Epithelial cell of proximal tubule (primary cell): ENCODE measurements around the gene KIRREL3. TPM values are rescaled to one million over a fixed set of nuclear protein-coding genes. Genes with fewer than 3 reads are reported as not detected.

Source experiments
- DNase-seq: peaks from one replicate; pipeline ENCODE4 v3.0.0-alpha.2; 2011; ENCODE audit warnings: low read depth
- H3K4me3 ChIP-seq: 2 replicates; pipeline ENCODE4 v1.5.1; 2011; ENCODE audit warnings: low read depth, mild to moderate bottlenecking, low read length
- CTCF ChIP-seq: conservative IDR thresholded peaks from 2 replicates; pipeline ENCODE4 v1.5.1; 2012; ENCODE audit warnings: low read depth, mild to moderate bottlenecking, low read length
- total RNA-seq: library from RNA; depleted of rRNA; stranded (reverse); fragments of >200 nt; gene quantifications from 2 replicates; pipeline ENCODE4 v1.2.3, GENCODE V29; 2015

The KIRREL3 gene
- total RNA-seq, 1 donor from 2014 or later: 5.1 TPM

DNA sequence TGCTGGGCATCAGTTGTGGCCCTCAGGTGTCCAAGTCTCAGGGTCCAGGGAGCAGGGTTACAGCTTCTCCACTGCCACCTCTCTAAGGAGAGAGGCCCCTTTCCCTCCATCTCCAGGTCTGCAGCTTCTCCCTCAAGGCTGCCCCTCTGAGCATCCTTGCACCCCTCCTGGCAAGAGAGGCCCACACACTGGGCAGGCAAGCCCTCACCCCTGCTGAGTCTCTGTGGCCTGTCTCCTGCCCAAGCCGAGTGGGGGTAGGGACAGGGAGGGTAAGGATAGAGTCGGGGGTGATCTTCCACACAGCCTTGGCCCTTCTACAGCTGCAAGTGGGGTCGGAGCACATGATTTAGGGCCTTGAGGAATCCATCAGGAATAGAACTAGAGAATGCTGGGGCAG lies 568.5 kb downstream of the KIRREL3 start:
- no peak for TF ChIP-seq CTCF
- H3K4me3 ChIP-seq: no peak overlapping the region
- no peak for DNase-seq

DNA sequence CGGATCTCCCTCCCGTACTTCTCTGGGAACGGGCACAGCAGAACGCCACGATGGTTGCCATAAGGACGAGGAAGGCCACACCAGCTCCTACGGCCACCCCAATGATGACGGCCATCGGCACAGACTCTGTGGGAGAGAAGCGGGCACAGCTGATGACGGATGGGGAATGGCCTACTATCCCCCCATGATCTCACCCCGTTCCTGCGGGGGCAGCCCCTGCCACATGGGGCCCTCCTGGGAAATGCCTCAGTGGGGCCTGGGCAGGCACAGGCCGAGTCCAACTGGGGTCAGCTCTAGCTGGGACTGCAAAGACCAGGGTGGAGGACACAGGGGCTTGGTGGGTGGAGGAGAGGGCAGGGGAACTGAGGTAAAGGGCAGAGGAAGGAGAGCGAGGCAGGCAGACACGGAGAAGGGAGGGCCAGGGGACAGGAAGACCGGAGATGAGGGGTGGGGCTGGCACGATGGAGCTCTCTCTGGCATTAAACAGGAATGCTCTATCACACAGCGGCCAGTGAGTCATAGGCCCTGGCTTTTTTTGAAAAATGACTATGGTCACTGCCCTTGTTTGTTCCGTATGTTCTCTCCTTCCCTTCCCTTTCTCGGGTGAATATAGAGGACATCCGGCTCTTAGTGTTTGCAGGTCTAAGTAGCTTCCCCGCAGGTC lies 569.0 kb downstream of the KIRREL3 start:
- no peak for TF ChIP-seq CTCF
- no peak for DNase-seq
- H3K4me3 ChIP-seq: no peak overlapping the region

DNA sequence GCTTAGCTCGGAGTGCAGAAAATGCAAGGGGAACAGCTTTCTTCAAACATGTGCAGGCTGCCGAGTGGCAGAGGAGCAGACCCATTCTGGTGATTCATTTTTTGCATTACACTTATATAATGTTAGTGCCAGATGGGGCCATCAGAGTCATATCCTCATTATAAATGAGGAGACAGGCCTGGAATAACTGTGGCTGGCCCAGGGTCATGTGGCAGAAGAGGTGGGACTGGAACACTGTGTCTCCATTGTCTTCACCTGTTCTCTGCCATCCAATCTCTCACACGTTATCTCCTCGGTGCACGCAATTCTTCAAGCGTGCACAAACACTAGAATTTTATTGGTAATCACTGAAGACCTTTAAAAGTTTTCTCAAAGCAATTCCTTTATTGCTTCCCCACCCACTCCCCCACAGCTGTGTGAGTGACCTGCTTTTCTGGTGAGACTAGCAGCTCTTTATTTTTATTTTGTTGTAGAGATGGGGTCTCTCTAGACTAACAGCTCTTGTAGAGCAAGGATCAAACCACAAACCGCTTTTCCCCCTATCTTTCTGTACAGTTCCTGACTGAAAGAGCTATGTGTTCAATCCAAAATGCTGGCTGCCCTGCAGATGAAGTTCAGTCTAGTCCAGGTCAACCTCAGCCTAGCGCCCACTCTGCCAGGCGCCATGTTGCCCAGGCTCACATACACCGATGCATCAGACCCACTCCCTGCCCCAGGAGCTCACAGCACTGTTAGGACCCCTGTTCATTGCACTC lies 569.8 kb downstream of the KIRREL3 start:
- no peak for TF ChIP-seq CTCF
- no peak overlapping the region for H3K4me3 ChIP-seq
- DNase-seq: no peak

GRCh38 chr11:126426820-126427749 lies 573.5 kb downstream of the KIRREL3 start:
- no peak for TF ChIP-seq CTCF

DNA sequence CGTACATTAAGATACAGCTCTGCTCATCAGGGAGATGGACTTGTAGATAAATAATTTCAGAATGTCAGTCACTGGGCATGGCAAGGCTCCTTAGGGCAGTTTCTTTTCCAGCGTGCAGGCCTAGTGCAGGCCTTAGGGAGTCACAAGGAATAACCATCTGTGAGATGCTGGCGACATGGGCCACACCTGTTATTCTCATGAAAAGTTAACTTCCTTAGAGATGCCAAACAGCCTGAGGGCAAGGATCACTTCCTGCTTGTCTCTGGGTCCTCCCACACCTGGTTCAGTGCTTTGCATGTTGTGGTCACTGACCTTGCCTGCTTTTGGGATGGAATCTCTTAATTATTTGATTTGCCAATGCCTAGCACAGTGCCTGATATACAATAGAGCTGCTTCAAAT lies 574.5 kb downstream of the KIRREL3 start:
- no peak for DNase-seq
- no peak for TF ChIP-seq CTCF
- H3K4me3 ChIP-seq: no peak overlapping the region

More at GRCh38 chr11:126426820-126427749, 573.5 kb downstream of the KIRREL3 start:
- DNase-seq: no peak
- no peak overlapping the region for H3K4me3 ChIP-seq

- TF ChIP-seq CTCF: no peak
- no peak overlapping the region for H3K4me3 ChIP-seq
- DNase-seq: no peak
These were observed 576.0 kb downstream of the KIRREL3 start for GRCh38 chr11:126424471-126425039.
